K562 (cell line): ENCODE measurements around the gene RXYLT1. TPM values are rescaled to one million over a fixed set of nuclear protein-coding genes. Genes with fewer than 3 reads are reported as not detected.

Experiments
- CEBPG ChIP-seq, 3 experiments: fragments of 200-800 bp in 1 of 3; sonication (Bioruptor generic) in 1 of 3; sonication (generic) in 1 of 3; formaldehyde crosslinking in 1 of 3; IDR thresholded peaks in 2 of 3; conservative IDR thresholded peaks in 1 of 3; 2 replicates each; pipeline versions ENCODE4 v1.6.1 to v1.8.0; 2016 to 2022; ENCODE audit warnings: missing compliant biosample characterization in 2 of 3, missing genetic modification characterization in 2 of 3, mild to moderate bottlenecking in 1 of 3, missing genetic modification reagents in 1 of 3
- ELF2 ChIP-seq: fragments of 250-450 bp; sonication (Bioruptor Pico); IDR thresholded peaks from 2 replicates; pipeline ENCODE4 v1.5.0; 2021; ENCODE audit warnings: mild to moderate bottlenecking
- HDAC2 ChIP-seq: fragments of 450-650 bp; IDR thresholded peaks from 2 replicates; pipeline ENCODE4 v1.6.1; 2016; ENCODE audit warnings: mild to moderate bottlenecking
- HDAC3 ChIP-seq: fragments of 450-650 bp; IDR thresholded peaks from 2 replicates; pipeline ENCODE4 v1.6.1; 2018; ENCODE audit warnings: borderline replicate concordance, mild to moderate bottlenecking, moderate library complexity; ENCODE audit not compliant: partially characterized antibody
- KLF10 ChIP-seq: fragments of 250-450 bp; sonication (Bioruptor Pico); IDR thresholded peaks from 2 replicates; pipeline ENCODE4 v1.6.1; 2021; ENCODE audit warnings: matching md5 sums
- NBN ChIP-seq: fragments of 450-650 bp; IDR thresholded peaks from 2 replicates; pipeline ENCODE4 v1.6.1; 2016; ENCODE audit warnings: low read depth, mild to moderate bottlenecking
- NCOA1 ChIP-seq: fragments of 450-650 bp; IDR thresholded peaks from 2 replicates; pipeline ENCODE4 v1.6.1; 2016; ENCODE audit warnings: low read depth
- NR4A1 ChIP-seq, 2 experiments: fragments of 250-450 bp in 1 of 2; fragments of 450-650 bp in 1 of 2; sonication (Bioruptor Pico) in 1 of 2; IDR thresholded peaks; 2 replicates each; pipeline versions ENCODE4 v1.4.0 to v1.6.1; 2016 to 2020; ENCODE audit warnings: mild to moderate bottlenecking in 2 of 2, missing compliant biosample characterization in 1 of 2, missing genetic modification characterization in 1 of 2, moderate library complexity in 1 of 2
- RBM39 ChIP-seq: fragments of 200-400 bp; formaldehyde crosslinking; optimal IDR thresholded peaks from 2 replicates; pipeline ENCODE3; 2018; ENCODE audit warnings: low read depth, low read length
- SMARCA4 ChIP-seq: fragments of 450-650 bp; IDR thresholded peaks from 2 replicates; pipeline ENCODE4 v1.6.1; 2016
- SRF ChIP-seq, 2 experiments: fragments of 250-450, 450-650 bp in 1 of 2; sonication (Bioruptor Pico) in 1 of 2; sonication (generic) in 1 of 2; formaldehyde crosslinking; IDR thresholded peaks; 2 replicates each; pipeline versions ENCODE4 v1.5.0 to v1.5.1; 2020 to 2022; ENCODE audit warnings: mild to moderate bottlenecking in 1 of 2, missing genetic modification reagents in 1 of 2
- SRSF3 ChIP-seq: fragments of 200-400 bp; formaldehyde crosslinking; IDR thresholded peaks from 2 replicates; pipeline ENCODE4 v1.6.1; 2016; ENCODE audit warnings: mild to moderate bottlenecking, low read length, moderate library complexity; ENCODE audit not compliant: insufficient read depth
- YY1 ChIP-seq, 3 experiments: IDR thresholded peaks; 2 replicates each; pipeline ENCODE4 v1.6.1; 2011; ENCODE audit warnings: low read length in 2 of 3, mild to moderate bottlenecking in 2 of 3, moderate library complexity in 2 of 3, borderline replicate concordance in 1 of 3, control low read depth in 1 of 3, low read depth in 1 of 3; ENCODE audit not compliant: insufficient read depth in 3 of 3, insufficient replicate concordance in 2 of 3, control insufficient read depth in 1 of 3, insufficient read length in 1 of 3; ENCODE audit errors: extremely low read depth in 1 of 3
- ZBTB8A ChIP-seq: fragments of 450-650 bp; IDR thresholded peaks from 2 replicates; pipeline ENCODE4 v1.6.1; 2018; ENCODE audit warnings: mild to moderate bottlenecking, moderate library complexity; ENCODE audit not compliant: partially characterized antibody
- ZNF175 ChIP-seq: fragments of 200-800 bp; sonication (Bioruptor generic); IDR thresholded peaks from 2 replicates; pipeline ENCODE4 v1.6.1; 2016; ENCODE audit warnings: low read depth, mild to moderate bottlenecking, missing genetic modification characterization, missing compliant biosample characterization
- ZNF76 ChIP-seq: fragments of 250-450 bp; sonication (Bioruptor Pico); IDR thresholded peaks from 2 replicates; pipeline ENCODE4 v1.4.0; 2020; ENCODE audit warnings: mild to moderate bottlenecking, moderate library complexity, borderline replicate concordance
- polyA plus RNA-seq, 8 experiments: library from polyadenylated mRNA; depleted of rRNA in 4 of 8; stranded (reverse) in 5 of 8; unstranded in 3 of 8; fragments of >200 nt; fragmentation: Nextera tagmentation in 2 of 8; fragmentation: Illumina TruSeq in 1 of 8; extraction: Ambion mirVana in 2 of 8; extraction: Trizol in 1 of 8; gene quantifications; 2 replicates each; pipeline versions ENCODE4 v1.2.1 to v1.2.3, GENCODE V29; 2011 to 2014; ENCODE audit warnings: inconsistent platforms in 1 of 8, missing spikeins in 1 of 8
- total RNA-seq, 7 experiments: library from RNA; depleted of rRNA in 6 of 7; stranded (reverse); fragments of >200 nt in 6 of 7; fragmentation: Illumina TruSeq in 2 of 7; extraction: Trizol in 2 of 7; gene quantifications; 2 replicates each; pipeline versions ENCODE4 v1.2.1 to v1.2.3, GENCODE V29; 2011 to 2021; ENCODE audit warnings: low replicate concordance in 1 of 7
- TF ChIP-seq, protein P1 (sequence below): fragments of 250-450 bp; sonication (Bioruptor Pico); IDR thresholded peaks from 2 replicates; pipeline ENCODE4 v1.5.0; 2020; ENCODE audit warnings: mild to moderate bottlenecking, borderline replicate concordance
- TF ChIP-seq, protein P2 (sequence below): sonication (generic); formaldehyde crosslinking; IDR thresholded peaks from 2 replicates; pipeline ENCODE4 v1.8.1; 2023; ENCODE audit warnings: mild to moderate bottlenecking, missing genetic modification reagents
- TF ChIP-seq, protein P3 (sequence below): fragments of 450-650 bp; formaldehyde crosslinking; conservative IDR thresholded peaks from 2 replicates; pipeline ENCODE4 v1.4.0; 2022; ENCODE audit warnings: mild to moderate bottlenecking, missing genetic modification characterization
- TF ChIP-seq, protein P4 (sequence below): sonication (generic); formaldehyde crosslinking; IDR thresholded peaks from 2 replicates; pipeline ENCODE4 v1.8.1; 2023; ENCODE audit warnings: mild to moderate bottlenecking, missing genetic modification reagents

Gene RXYLT1
- total and polyA plus RNA-seq, 9 of the 15 experiments (the other 6 are each of a cell fraction or from before 2014, with no cell fraction given): 6.7 to 26.5 (median 20.9) TPM

DNA sequence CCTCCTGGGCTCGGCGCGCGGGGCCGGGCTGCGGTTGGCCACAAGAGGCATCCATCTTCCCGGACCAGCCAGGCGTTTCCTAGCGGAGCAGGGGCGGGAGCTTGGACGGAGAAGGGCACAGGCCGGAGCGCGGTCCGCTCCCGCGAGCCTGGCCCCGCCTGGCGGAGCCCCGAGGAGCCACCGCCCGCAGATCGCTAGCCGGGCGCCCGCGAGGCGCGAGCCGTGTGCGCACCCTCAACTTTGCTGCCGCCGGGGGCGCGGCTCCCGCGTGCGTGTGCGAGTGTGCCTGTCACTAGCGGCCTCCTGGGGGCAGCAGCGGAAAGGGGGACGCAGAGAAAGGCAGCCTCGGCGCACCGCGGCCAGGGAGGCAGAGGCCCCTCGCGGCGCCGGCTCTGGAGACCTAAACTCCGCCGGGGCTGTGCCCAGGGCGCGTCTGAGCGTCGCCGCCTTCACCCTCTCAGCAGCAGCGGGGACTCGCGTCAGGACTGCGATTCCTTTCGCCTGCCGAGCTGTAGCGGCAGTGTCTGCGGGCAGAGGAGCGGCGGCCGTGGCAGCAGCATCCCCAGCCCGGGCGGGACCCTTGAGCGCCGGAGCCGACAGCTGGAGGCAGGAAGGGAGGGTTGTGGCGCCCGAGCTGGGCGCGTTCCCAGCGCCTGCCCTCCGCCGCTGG lies 64.1 kb downstream of the RXYLT1 start (continued):
- no peak for TF ChIP-seq ZNF76
- TF ChIP-seq, protein P1, sequence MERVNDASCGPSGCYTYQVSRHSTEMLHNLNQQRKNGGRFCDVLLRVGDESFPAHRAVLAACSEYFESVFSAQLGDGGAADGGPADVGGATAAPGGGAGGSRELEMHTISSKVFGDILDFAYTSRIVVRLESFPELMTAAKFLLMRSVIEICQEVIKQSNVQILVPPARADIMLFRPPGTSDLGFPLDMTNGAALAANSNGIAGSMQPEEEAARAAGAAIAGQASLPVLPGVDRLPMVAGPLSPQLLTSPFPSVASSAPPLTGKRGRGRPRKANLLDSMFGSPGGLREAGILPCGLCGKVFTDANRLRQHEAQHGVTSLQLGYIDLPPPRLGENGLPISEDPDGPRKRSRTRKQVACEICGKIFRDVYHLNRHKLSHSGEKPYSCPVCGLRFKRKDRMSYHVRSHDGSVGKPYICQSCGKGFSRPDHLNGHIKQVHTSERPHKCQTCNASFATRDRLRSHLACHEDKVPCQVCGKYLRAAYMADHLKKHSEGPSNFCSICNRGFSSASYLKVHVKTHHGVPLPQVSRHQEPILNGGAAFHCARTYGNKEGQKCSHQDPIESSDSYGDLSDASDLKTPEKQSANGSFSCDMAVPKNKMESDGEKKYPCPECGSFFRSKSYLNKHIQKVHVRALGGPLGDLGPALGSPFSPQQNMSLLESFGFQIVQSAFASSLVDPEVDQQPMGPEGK: no peak
- no peak for TF ChIP-seq NBN
- no peak for TF ChIP-seq RBM39
- no peak for TF ChIP-seq SMARCA4
- no peak for TF ChIP-seq ELF2 (CRISPR knock-in tag)
- peak in 1 of 2 experiments; percentile 87; a peak in 1 of 4 replicates for TF ChIP-seq SRF (CRISPR knock-in tag; IDR thresholded peaks at IDR 0.05)
- no peak for TF ChIP-seq HDAC2
- TF ChIP-seq, protein P2, sequence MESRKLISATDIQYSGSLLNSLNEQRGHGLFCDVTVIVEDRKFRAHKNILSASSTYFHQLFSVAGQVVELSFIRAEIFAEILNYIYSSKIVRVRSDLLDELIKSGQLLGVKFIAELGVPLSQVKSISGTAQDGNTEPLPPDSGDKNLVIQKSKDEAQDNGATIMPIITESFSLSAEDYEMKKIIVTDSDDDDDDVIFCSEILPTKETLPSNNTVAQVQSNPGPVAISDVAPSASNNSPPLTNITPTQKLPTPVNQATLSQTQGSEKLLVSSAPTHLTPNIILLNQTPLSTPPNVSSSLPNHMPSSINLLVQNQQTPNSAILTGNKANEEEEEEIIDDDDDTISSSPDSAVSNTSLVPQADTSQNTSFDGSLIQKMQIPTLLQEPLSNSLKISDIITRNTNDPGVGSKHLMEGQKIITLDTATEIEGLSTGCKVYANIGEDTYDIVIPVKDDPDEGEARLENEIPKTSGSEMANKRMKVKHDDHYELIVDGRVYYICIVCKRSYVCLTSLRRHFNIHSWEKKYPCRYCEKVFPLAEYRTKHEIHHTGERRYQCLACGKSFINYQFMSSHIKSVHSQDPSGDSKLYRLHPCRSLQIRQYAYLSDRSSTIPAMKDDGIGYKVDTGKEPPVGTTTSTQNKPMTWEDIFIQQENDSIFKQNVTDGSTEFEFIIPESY: 0 out of 2 replicates have a peak, but pooled peaks have one; percentile 9
- no peak for TF ChIP-seq NR4A1 (CRISPR knock-in tag; IDR thresholded peaks at IDR 0.05)
- no peak for TF ChIP-seq NR4A1 (tag; IDR thresholded peaks at IDR 0.05)
- no peak for TF ChIP-seq HDAC3
- TF ChIP-seq NCOA1: no peak
- no peak; the same call in 1 of the 2 replicates for TF ChIP-seq CEBPG (CRISPR knock-in tag; IDR thresholded peaks at IDR 0.05)
- no peak for TF ChIP-seq CEBPG (tag; conservative IDR thresholded peaks at IDR 0.05 in 1 of 2, IDR thresholded peaks at IDR 0.05 in 1 of 2)
- TF ChIP-seq, protein P3, sequence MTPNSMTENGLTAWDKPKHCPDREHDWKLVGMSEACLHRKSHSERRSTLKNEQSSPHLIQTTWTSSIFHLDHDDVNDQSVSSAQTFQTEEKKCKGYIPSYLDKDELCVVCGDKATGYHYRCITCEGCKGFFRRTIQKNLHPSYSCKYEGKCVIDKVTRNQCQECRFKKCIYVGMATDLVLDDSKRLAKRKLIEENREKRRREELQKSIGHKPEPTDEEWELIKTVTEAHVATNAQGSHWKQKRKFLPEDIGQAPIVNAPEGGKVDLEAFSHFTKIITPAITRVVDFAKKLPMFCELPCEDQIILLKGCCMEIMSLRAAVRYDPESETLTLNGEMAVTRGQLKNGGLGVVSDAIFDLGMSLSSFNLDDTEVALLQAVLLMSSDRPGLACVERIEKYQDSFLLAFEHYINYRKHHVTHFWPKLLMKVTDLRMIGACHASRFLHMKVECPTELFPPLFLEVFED (CRISPR knock-in tag): no peak
- TF ChIP-seq SRSF3: no peak
- TF ChIP-seq, protein P4, sequence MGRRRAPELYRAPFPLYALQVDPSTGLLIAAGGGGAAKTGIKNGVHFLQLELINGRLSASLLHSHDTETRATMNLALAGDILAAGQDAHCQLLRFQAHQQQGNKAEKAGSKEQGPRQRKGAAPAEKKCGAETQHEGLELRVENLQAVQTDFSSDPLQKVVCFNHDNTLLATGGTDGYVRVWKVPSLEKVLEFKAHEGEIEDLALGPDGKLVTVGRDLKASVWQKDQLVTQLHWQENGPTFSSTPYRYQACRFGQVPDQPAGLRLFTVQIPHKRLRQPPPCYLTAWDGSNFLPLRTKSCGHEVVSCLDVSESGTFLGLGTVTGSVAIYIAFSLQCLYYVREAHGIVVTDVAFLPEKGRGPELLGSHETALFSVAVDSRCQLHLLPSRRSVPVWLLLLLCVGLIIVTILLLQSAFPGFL (CRISPR knock-in tag): no peak
- TF ChIP-seq YY1 (IDR thresholded peaks at IDR 0.05; ENCODE audit: borderline replicate concordance in 1 of 3, control insufficient read depth in 1 of 3, extremely low read depth in 1 of 3, insufficient read depth in 3 of 3, insufficient read length in 1 of 3, insufficient replicate concordance in 2 of 3, low read depth in 1 of 3, low read length in 2 of 3): peak in 2 of 3 experiments; percentile 20 to 23
- no peak for TF ChIP-seq ZBTB8A
- TF ChIP-seq KLF10 (CRISPR knock-in tag): no peak
- no peak for TF ChIP-seq ZNF175 (CRISPR knock-in tag)
